Panc1 (cell line): ENCODE measurements around the gene RIN1. TPM values are rescaled to one million over a fixed set of nuclear protein-coding genes. Genes with fewer than 3 reads are reported as not detected.

ENCODE experiments used
- ATAC-seq: fragments of 200-7000 bp; cut with Tn5 transposase; 2 replicates; pipeline ENCODE4 v1.9.1; 2020; ENCODE audit warnings: mild to moderate bottlenecking, moderate library complexity
- BruUV-seq: library from RNA; stranded (reverse); fragments of 400-500 nt; replicated peaks from 2 replicates; lab custom pipeline; 2021; lab: Mats Ljungman, UMichigan
- CTCF ChIA-PET: fragments of 300-600 bp; sonication (Branson Sonifier 250); formaldehyde crosslinking; loops from one replicate; lab custom pipeline; 2022; ENCODE audit warnings: antibody characterized with exemption; lab: Charles Lee
- POLR2A ChIA-PET: fragments of 300-600 bp; sonication (Branson Sonifier 250); formaldehyde crosslinking; loops from one replicate; lab custom pipeline; 2022; ENCODE audit warnings: antibody characterized with exemption; lab: Charles Lee
- DNase-seq: peaks from one replicate; pipeline ENCODE4 v3.0.0-alpha.2; 2010; ENCODE audit warnings: low read depth, low spot score
- H3K27ac ChIP-seq: 2 replicates; pipeline ENCODE4 v1.5.1; 2011; ENCODE audit warnings: mild to moderate bottlenecking, low read length, inconsistent platforms
- H3K27me3 ChIP-seq: fragments of 200-500 bp; sonication (Bioruptor generic); 2 replicates; pipeline ENCODE4 v1.6.0; 2014; ENCODE audit warnings: low read length, inconsistent platforms; ENCODE audit not compliant: control insufficient read depth, insufficient read depth
- H3K36me3 ChIP-seq: fragments of 200-500 bp; sonication (Bioruptor generic); 2 replicates; pipeline ENCODE4 v1.5.1; 2014; ENCODE audit warnings: inconsistent platforms, mild to moderate bottlenecking, low read length, moderate library complexity; ENCODE audit not compliant: control insufficient read depth, insufficient read depth
- H3K4me1 ChIP-seq: 2 replicates; pipeline ENCODE4 v1.5.1; 2011; ENCODE audit warnings: inconsistent platforms, mild to moderate bottlenecking, low read length, moderate library complexity; ENCODE audit not compliant: control insufficient read depth, insufficient read depth
- H3K4me3 ChIP-seq, 2 experiments: 2 replicates each; pipeline ENCODE4 v1.5.1; 2011 to 2012; ENCODE audit warnings: low read depth in 2 of 2, low read length in 2 of 2, mild to moderate bottlenecking in 2 of 2, inconsistent platforms in 1 of 2, moderate library complexity in 1 of 2
- H3K9me3 ChIP-seq: fragments of 200-500 bp; sonication (Bioruptor generic); 2 replicates; pipeline ENCODE4 v1.5.1; 2014; ENCODE audit warnings: low read depth, mild to moderate bottlenecking, inconsistent platforms, low read length, moderate library complexity; ENCODE audit not compliant: control insufficient read depth, insufficient read depth
- CTCF ChIP-seq: fragments of 450-650 bp; IDR thresholded peaks from 2 replicates; pipeline ENCODE4 v1.5.1; 2017; ENCODE audit warnings: mild to moderate bottlenecking
- POLR2AphosphoS5 ChIP-seq: IDR thresholded peaks from 2 replicates; pipeline ENCODE4 v1.6.1; 2012; ENCODE audit warnings: mild to moderate bottlenecking, low read depth, low read length, moderate library complexity
- SIN3A ChIP-seq: IDR thresholded peaks from 2 replicates; pipeline ENCODE4 v1.6.1; 2012; ENCODE audit warnings: low read depth, mild to moderate bottlenecking, low read length, moderate library complexity, borderline replicate concordance; ENCODE audit not compliant: insufficient read depth
- TCF7L2 ChIP-seq: IDR thresholded peaks from 2 replicates; pipeline ENCODE4 v1.6.1; 2011; ENCODE audit warnings: mild to moderate bottlenecking, low read depth, low read length, inconsistent platforms
- in situ Hi-C: cut with HindIII; loops from 2 replicates; pipeline ENCODE4 v1.10.0; 2016; ENCODE audit warnings: low sequenced_read_pairs, low pct_unique_long_range_greater_than_20kb
- intact Hi-C: fragments of 100-400 bp; cut with micrococcal nuclease; formaldehyde crosslinking; loops from one replicate; pipeline ENCODE4 v1.10.0; 2022; ENCODE audit not compliant: unreplicated experiment
- total RNA-seq: library from RNA; stranded (reverse); gene quantifications from one replicate; pipeline ENCODE4 v1.2.1, GENCODE V29; 2021; ENCODE audit not compliant: unreplicated experiment
- TF ChIP-seq, protein P1 (sequence below), 2 experiments: IDR thresholded peaks; 2 replicates each; pipeline ENCODE4 v1.6.1; 2011 to 2012; ENCODE audit warnings: low read depth in 2 of 2, control low read depth in 1 of 2, low read length in 1 of 2, mild to moderate bottlenecking in 1 of 2, moderate library complexity in 1 of 2; ENCODE audit not compliant: insufficient read depth in 1 of 2

Gene RIN1
- total RNA-seq, 1 experiment from 2014 or later: 21.7 TPM

- no peak for ATAC-seq
- Histone ChIP-seq H3K27ac (no peak overlapping the region), H3K4me1 (peaks cover 39% of the 10 kb centered on the region), H3K27me3 (no peaks in the 10 kb centered on the region), H3K4me3 (no peak overlapping the region), H3K9me3 (no peaks in the 10 kb centered on the region), H3K36me3 (no peaks in the 10 kb centered on the region)
- TF ChIP-seq TCF7L2 (no peak), SIN3A (no peak), POLR2AphosphoS5 (no peak), CTCF (no peak)
- TF ChIP-seq, protein P1, sequence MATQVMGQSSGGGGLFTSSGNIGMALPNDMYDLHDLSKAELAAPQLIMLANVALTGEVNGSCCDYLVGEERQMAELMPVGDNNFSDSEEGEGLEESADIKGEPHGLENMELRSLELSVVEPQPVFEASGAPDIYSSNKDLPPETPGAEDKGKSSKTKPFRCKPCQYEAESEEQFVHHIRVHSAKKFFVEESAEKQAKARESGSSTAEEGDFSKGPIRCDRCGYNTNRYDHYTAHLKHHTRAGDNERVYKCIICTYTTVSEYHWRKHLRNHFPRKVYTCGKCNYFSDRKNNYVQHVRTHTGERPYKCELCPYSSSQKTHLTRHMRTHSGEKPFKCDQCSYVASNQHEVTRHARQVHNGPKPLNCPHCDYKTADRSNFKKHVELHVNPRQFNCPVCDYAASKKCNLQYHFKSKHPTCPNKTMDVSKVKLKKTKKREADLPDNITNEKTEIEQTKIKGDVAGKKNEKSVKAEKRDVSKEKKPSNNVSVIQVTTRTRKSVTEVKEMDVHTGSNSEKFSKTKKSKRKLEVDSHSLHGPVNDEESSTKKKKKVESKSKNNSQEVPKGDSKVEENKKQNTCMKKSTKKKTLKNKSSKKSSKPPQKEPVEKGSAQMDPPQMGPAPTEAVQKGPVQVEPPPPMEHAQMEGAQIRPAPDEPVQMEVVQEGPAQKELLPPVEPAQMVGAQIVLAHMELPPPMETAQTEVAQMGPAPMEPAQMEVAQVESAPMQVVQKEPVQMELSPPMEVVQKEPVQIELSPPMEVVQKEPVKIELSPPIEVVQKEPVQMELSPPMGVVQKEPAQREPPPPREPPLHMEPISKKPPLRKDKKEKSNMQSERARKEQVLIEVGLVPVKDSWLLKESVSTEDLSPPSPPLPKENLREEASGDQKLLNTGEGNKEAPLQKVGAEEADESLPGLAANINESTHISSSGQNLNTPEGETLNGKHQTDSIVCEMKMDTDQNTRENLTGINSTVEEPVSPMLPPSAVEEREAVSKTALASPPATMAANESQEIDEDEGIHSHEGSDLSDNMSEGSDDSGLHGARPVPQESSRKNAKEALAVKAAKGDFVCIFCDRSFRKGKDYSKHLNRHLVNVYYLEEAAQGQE (IDR thresholded peaks at IDR 0.05; ENCODE audit: insufficient read depth in 1 of 2, low read depth in 2 of 2, low read length in 1 of 2): no peak
- BruUV-seq: no TSS peak
- intact Hi-C loops (no loop called here), in situ Hi-C loops (no loop called here)
- ChIA-PET POLR2A (interaction anchor here (0.7 kb wide), 1 partner anchor 282 kb away, joined by 3 read pairs; the partner anchor contains the start of gene RBM14), CTCF (interaction anchor here (0.6 to 0.9 kb wide), 2 partner anchors 7 to 26 kb away, joined by 4 read pairs; no protein-coding TSS in a partner anchor)
- DNase-seq: no peak
These were observed 2.2 kb downstream of the RIN1 start for GRCh38 chr11:66333896-66334604.

DNA sequence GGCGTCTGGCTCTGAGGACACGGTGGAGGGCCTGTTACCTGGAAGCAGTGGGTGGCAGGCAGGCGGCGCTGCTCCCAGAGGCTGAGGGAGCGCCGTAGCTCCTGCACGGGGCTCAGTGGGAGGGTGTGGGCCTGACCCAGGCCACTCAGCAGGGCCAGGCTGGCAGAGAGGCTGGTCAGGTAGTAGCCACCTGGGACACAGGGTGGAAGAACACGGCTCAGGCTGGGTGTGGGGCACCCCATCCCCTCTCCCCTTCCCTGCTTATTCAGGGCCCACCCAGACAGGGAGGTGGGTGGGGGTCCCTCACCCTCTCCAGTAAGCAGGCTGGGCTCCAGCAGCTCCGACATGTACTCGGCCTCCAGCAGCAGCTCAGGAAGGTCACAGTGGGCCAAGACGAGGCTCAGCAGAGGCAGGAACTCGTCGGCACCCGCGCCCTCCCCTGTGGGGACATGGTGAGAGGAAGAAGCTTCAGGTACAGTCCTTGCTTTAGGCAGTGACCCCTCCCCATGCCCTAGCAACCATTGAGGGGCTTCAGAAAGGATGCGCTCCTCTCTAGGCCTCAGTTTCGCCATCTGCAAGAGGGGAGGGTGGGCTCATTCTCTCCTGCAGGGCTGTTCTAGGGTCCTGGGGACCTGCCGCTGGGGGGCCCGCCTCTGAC, 2.9 kb downstream of the RIN1 start:
- H3K27me3 ChIP-seq: no peaks in the 10 kb centered on the region
- H3K9me3 ChIP-seq: no peaks in the 10 kb centered on the region
- BruUV-seq: no TSS peak
- H3K27ac ChIP-seq: no peak overlapping the region
- H3K36me3 ChIP-seq: no peaks in the 10 kb centered on the region
- in situ Hi-C loops (no loop called here), intact Hi-C loops (no loop called here)
- TF ChIP-seq TCF7L2 (no peak), CTCF (no peak), POLR2AphosphoS5 (no peak)
- H3K4me3 ChIP-seq: no peak overlapping the region
- ATAC-seq (no peak), DNase-seq (no peak)
- H3K4me1 ChIP-seq: peaks cover 37% of the 10 kb centered on the region
- POLR2A ChIA-PET: no interaction called here
- CTCF ChIA-PET: interaction anchor here (0.6 kb wide), 2 partner anchors 12 to 33 kb away, joined by 3 to 5 read pairs; no protein-coding TSS in a partner anchor
